B cell (primary cell): Measurements from ENCODE around the gene CLN5.

Experiments
- CTCF ChIP-seq: fragments of 200-600 bp; IDR thresholded peaks from one replicate; pipeline ENCODE4 v1.8.0; 2022; ENCODE audit warnings: antibody characterized with exemption, mild to moderate bottlenecking
- EZH2 ChIP-seq: IDR thresholded peaks from 2 replicates; pipeline ENCODE4 v1.6.1; 2012; ENCODE audit warnings: borderline replicate concordance, low read depth, mild to moderate bottlenecking, moderate library complexity, low read length; ENCODE audit not compliant: insufficient read depth, poor library complexity, severe bottlenecking

- TF ChIP-seq CTCF, result no peak
- no peak for TF ChIP-seq EZH2
Measured at GRCh38 chr13:76993473-76993872, 1.6 kb downstream of the CLN5 start.
